ENCODE results near the gene TCF12.

The TCF12 gene

GRCh38 chr15:57324590-57324890 lies 406.1 kb downstream of the TCF12 start:
- DNase-seq, result no peak

GRCh38 chr15:57324944-57325679 lies 406.7 kb downstream of the TCF12 start:
- no peak for DNase-seq

GRCh38 chr15:57326196-57326595 lies 407.8 kb downstream of the TCF12 start:
- no peak for DNase-seq

- DNase-seq, result no peak
Measured at GRCh38 chr15:57327985-57328471, 409.6 kb downstream of the TCF12 start.

- DNase-seq, result no peak
Measured at GRCh38 chr15:57328479-57328878, 410.0 kb downstream of the TCF12 start.

GRCh38 chr15:57328897-57329296 lies 410.5 kb downstream of the TCF12 start:
- no peak for DNase-seq

- no peak for DNase-seq
Measured at GRCh38 chr15:57329582-57330367, 411.3 kb downstream of the TCF12 start.

- no peak for DNase-seq
Measured at GRCh38 chr15:57330619-57331340, 412.3 kb downstream of the TCF12 start.

GRCh38 chr15:57332326-57332725 lies 413.9 kb downstream of the TCF12 start:
- no peak for DNase-seq

GRCh38 chr15:57333487-57333886 lies 415.0 kb downstream of the TCF12 start:
- no peak for DNase-seq

- DNase-seq, result no peak
Measured at GRCh38 chr15:57334257-57334656, 415.8 kb downstream of the TCF12 start.

GRCh38 chr15:57335293-57335715 lies 416.9 kb downstream of the TCF12 start:
- no peak for DNase-seq

GRCh38 chr15:57335719-57336118 lies 417.3 kb downstream of the TCF12 start:
- no peak for DNase-seq

GRCh38 chr15:57337868-57338411 lies 419.5 kb downstream of the TCF12 start:
- no peak for DNase-seq

- DNase-seq, result no peak
Measured at GRCh38 chr15:57339321-57339720, 420.9 kb downstream of the TCF12 start.

Data from T-helper 9 cell (primary cell).